ENCODE measurements around the gene CHP2.

CHP2 gene

GRCh38 chr16:23807028-23807427 is 52.2 kb downstream of the CHP2 start:
- no peak for TF ChIP-seq ZFX (IDR thresholded peaks at IDR 0.05; ENCODE audit: borderline replicate concordance)
- TF ChIP-seq, protein P1, sequence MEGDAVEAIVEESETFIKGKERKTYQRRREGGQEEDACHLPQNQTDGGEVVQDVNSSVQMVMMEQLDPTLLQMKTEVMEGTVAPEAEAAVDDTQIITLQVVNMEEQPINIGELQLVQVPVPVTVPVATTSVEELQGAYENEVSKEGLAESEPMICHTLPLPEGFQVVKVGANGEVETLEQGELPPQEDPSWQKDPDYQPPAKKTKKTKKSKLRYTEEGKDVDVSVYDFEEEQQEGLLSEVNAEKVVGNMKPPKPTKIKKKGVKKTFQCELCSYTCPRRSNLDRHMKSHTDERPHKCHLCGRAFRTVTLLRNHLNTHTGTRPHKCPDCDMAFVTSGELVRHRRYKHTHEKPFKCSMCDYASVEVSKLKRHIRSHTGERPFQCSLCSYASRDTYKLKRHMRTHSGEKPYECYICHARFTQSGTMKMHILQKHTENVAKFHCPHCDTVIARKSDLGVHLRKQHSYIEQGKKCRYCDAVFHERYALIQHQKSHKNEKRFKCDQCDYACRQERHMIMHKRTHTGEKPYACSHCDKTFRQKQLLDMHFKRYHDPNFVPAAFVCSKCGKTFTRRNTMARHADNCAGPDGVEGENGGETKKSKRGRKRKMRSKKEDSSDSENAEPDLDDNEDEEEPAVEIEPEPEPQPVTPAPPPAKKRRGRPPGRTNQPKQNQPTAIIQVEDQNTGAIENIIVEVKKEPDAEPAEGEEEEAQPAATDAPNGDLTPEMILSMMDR (IDR thresholded peaks at IDR 0.05): no peak
- no peak overlapping the region for H3K27ac ChIP-seq
